H9 (cell line): ENCODE results near the gene ZKSCAN5. TPM values are rescaled to one million over a fixed set of nuclear protein-coding genes. Genes with fewer than 3 reads are reported as not detected.
"Not testable (repeated sequence)": the region's sequence is repeated elsewhere in the genome, so short reads cannot be mapped to it uniquely, and the experiment has no call there.

Experiments used
- DNase-seq: peaks from one replicate; pipeline ENCODE4 v3.0.0-alpha.2; 2017
- H2AFZ ChIP-seq: one replicate; pipeline ENCODE4 v1.6.1; 2013; ENCODE audit warnings: mild to moderate bottlenecking, low read length, control low read depth, moderate library complexity
- H2AK5ac ChIP-seq: 2 replicates; pipeline ENCODE4 v1.6.1; 2013; ENCODE audit warnings: low read length, control low read depth, mixed read lengths; ENCODE audit not compliant: insufficient read length
- H2BK120ac ChIP-seq: one replicate; pipeline ENCODE4 v1.6.1; 2013; ENCODE audit warnings: low read depth, mild to moderate bottlenecking, low read length, control low read depth, inconsistent platforms; ENCODE audit not compliant: poor library complexity, severe bottlenecking
- H2BK12ac ChIP-seq: 2 replicates; pipeline ENCODE4 v1.6.1; 2013; ENCODE audit warnings: low read length, control low read depth, mixed read lengths, low read depth; ENCODE audit not compliant: insufficient read length
- H2BK15ac ChIP-seq: 2 replicates; pipeline ENCODE4 v1.6.1; 2013; ENCODE audit warnings: low read depth, low read length, control low read depth
- H2BK20ac ChIP-seq: one replicate; pipeline ENCODE4 v1.6.1; 2013; ENCODE audit warnings: low read depth, mild to moderate bottlenecking, low read length, control low read depth, inconsistent platforms; ENCODE audit not compliant: poor library complexity, severe bottlenecking
- H2BK5ac ChIP-seq: 2 replicates; pipeline ENCODE4 v1.6.1; 2013; ENCODE audit warnings: low read length, control low read depth, mixed read lengths; ENCODE audit not compliant: insufficient read length
- H3K14ac ChIP-seq: 2 replicates; pipeline ENCODE4 v1.6.1; 2013; ENCODE audit warnings: low read length, control low read depth; ENCODE audit not compliant: insufficient read depth
- H3K18ac ChIP-seq: 2 replicates; pipeline ENCODE4 v1.6.1; 2013; ENCODE audit warnings: low read depth, mild to moderate bottlenecking, mixed read lengths, low read length, control low read depth; ENCODE audit not compliant: insufficient read length
- H3K23ac ChIP-seq: 2 replicates; pipeline ENCODE4 v1.6.1; 2013; ENCODE audit warnings: low read length, control low read depth, mixed read lengths, low read depth; ENCODE audit not compliant: insufficient read length
- H3K23me2 ChIP-seq: 2 replicates; pipeline ENCODE4 v1.6.1; 2013; ENCODE audit warnings: low read depth, mild to moderate bottlenecking, mixed read lengths, low read length, control low read depth; ENCODE audit not compliant: insufficient read length, poor library complexity, severe bottlenecking
- H3K27ac ChIP-seq: 2 replicates; pipeline ENCODE4 v1.5.1; 2013; ENCODE audit warnings: low read length, control low read depth, mixed read lengths, low read depth; ENCODE audit not compliant: insufficient read length
- H3K27me3 ChIP-seq: 2 replicates; pipeline ENCODE4 v1.6.1; 2013; ENCODE audit warnings: low read length, control low read depth, inconsistent platforms; ENCODE audit not compliant: insufficient read depth
- H3K4ac ChIP-seq: 2 replicates; pipeline ENCODE4 v1.6.1; 2013; ENCODE audit warnings: low read depth, mild to moderate bottlenecking, control low read depth, inconsistent platforms, low read length, moderate library complexity
- H3K4me1 ChIP-seq: 2 replicates; pipeline ENCODE4 v1.6.1; 2013; ENCODE audit warnings: low read length, control low read depth, inconsistent platforms; ENCODE audit not compliant: insufficient read depth
- H3K4me2 ChIP-seq: 2 replicates; pipeline ENCODE4 v1.6.1; 2013; ENCODE audit warnings: low read length, control low read depth, mixed read lengths; ENCODE audit not compliant: insufficient read length, insufficient read depth
- H3K56ac ChIP-seq: 2 replicates; pipeline ENCODE4 v1.6.1; 2013; ENCODE audit warnings: low read depth, mild to moderate bottlenecking, mixed read lengths, low read length, control low read depth; ENCODE audit not compliant: insufficient read length
- H3K79me1 ChIP-seq: 2 replicates; pipeline ENCODE4 v1.6.1; 2013; ENCODE audit warnings: low read depth, mild to moderate bottlenecking, moderate library complexity, low read length, control low read depth, inconsistent platforms; ENCODE audit not compliant: insufficient read depth, poor library complexity, severe bottlenecking
- H3K79me2 ChIP-seq: 2 replicates; pipeline ENCODE4 v1.6.1; 2013; ENCODE audit warnings: low read length, control low read depth, inconsistent platforms; ENCODE audit not compliant: insufficient read depth
- H3K9ac ChIP-seq: 2 replicates; pipeline ENCODE4 v1.6.1; 2013; ENCODE audit warnings: low read length, control low read depth, mixed read lengths; ENCODE audit not compliant: insufficient read length; ENCODE audit errors: extremely low read depth
- H3K9me3 ChIP-seq: one replicate; pipeline ENCODE4 v1.6.1; 2013; ENCODE audit warnings: low read depth, low read length, inconsistent platforms; ENCODE audit not compliant: control insufficient read depth
- H3T11ph ChIP-seq: one replicate; pipeline ENCODE4 v1.6.1; 2013; ENCODE audit warnings: mild to moderate bottlenecking, low read length, control low read depth, inconsistent platforms
- H4K20me1 ChIP-seq: one replicate; pipeline ENCODE4 v1.6.1; 2013; ENCODE audit not compliant: control insufficient read depth, insufficient read length, insufficient read depth
- H4K5ac ChIP-seq: 2 replicates; pipeline ENCODE4 v1.6.1; 2013; ENCODE audit warnings: low read depth, mild to moderate bottlenecking, mixed read lengths, low read length, control low read depth; ENCODE audit not compliant: insufficient read length
- H4K8ac ChIP-seq: replicated peaks from 2 replicates; pipeline ENCODE4 v1.6.1; 2013; ENCODE audit warnings: low read length, control low read depth, mixed read lengths, low read depth; ENCODE audit not compliant: insufficient read length
- H4K91ac ChIP-seq: 2 replicates; pipeline ENCODE4 v1.6.1; 2013; ENCODE audit warnings: low read depth, mild to moderate bottlenecking, moderate library complexity, mixed read lengths, low read length, control low read depth; ENCODE audit not compliant: insufficient read length
- H3K27ac Mint-ChIP-seq, 3 experiments: 2 replicates in 2 of 3; 3 replicates in 1 of 3; pipeline ENCODE4 v1.8.0; 2020 to 2021; ENCODE audit warnings: mixed read lengths in 3 of 3, mild to moderate bottlenecking in 1 of 3, moderate library complexity in 1 of 3
- H3K27me3 Mint-ChIP-seq: 2 replicates; pipeline ENCODE4 v1.8.0; 2021; ENCODE audit warnings: low read depth, mild to moderate bottlenecking, moderate library complexity, mixed read lengths
- H3K36me3 Mint-ChIP-seq, 3 experiments: 2 replicates in 2 of 3; 3 replicates in 1 of 3; pipeline ENCODE4 v1.8.0; 2020 to 2021; ENCODE audit warnings: low read depth in 3 of 3, mixed read lengths in 3 of 3; ENCODE audit not compliant: insufficient read depth in 1 of 3
- H3K4me1 Mint-ChIP-seq, 2 experiments: 2 replicates each; pipeline ENCODE4 v1.8.0; 2020; ENCODE audit warnings: mixed read lengths in 2 of 2
- H3K4me3 Mint-ChIP-seq, 2 experiments: 2 replicates in 1 of 2; 3 replicates in 1 of 2; pipeline ENCODE4 v1.8.0; 2020 to 2021; ENCODE audit warnings: mild to moderate bottlenecking in 2 of 2, mixed read lengths in 2 of 2, moderate library complexity in 1 of 2
- H3K9me3 Mint-ChIP-seq, 2 experiments: 2 replicates in 1 of 2; 3 replicates in 1 of 2; pipeline ENCODE4 v1.8.0; 2020; ENCODE audit warnings: mild to moderate bottlenecking in 2 of 2, mixed read lengths in 2 of 2, moderate library complexity in 1 of 2
- CTCF ChIP-seq: fragments of 200-600 bp; sonication (generic); conservative IDR thresholded peaks from 3 replicates; pipeline ENCODE4 v1.8.0; 2021; ENCODE audit warnings: antibody characterized with exemption, mild to moderate bottlenecking
- WGBS: extraction: QIAGEN DNeasy Blood & Tissue Kit; methylation state at CpG from one replicate; pipeline ENCODE4 v1.1.7; 2013; ENCODE audit warnings: missing lambda C conversion rate, low lambda C conversion rate, mixed read lengths; ENCODE audit not compliant: insufficient read length; ENCODE audit errors: extremely low coverage; 5-methylcytosine and 5-hydroxymethylcytosine counted together
- total RNA-seq: library from RNA; stranded (reverse); gene quantifications from 2 replicates; pipeline ENCODE4 v1.2.1, GENCODE V29; 2021

ZKSCAN5 gene
- total RNA-seq, 1 experiment from 2014 or later, result 16.6 TPM

DNA sequence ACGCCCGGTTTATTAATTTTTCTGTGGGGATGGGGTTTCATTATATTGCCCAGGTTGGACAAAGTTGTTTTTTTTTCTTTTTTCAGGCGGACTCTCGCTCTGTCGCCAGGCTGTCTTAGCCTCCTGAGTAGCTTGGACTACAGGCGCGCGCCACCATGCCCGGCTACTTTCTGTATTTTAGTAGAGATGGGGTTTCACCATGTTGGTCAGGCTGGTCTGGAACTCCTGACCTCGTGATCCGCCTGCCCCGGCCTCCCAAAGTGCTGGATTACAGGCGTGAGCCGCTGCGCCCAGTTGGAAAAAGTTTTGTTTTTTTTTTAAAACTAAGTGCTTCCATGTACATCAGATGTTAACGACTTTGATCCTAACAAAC is 3.8 kb upstream of the ZKSCAN5 start:
- peaks cover 16 to 25% of the 10 kb centered on the region in 2 experiments for H3K4me1 Mint-ChIP-seq
- Histone ChIP-seq H2AK5ac (no peak overlapping the region), H3K23ac (no peak overlapping the region), H3K4me2 (peak overlapping the region; percentile 98), H4K20me1 (no peaks in the 10 kb centered on the region), H4K91ac (no peak overlapping the region), H2BK20ac (no peak overlapping the region), H3K18ac (no peak overlapping the region), H2BK120ac (no peak overlapping the region), H2AFZ (no peak overlapping the region), H3T11ph (no peak overlapping the region), H3K56ac (no peak overlapping the region), H3K23me2 (peaks cover 16% of the 10 kb centered on the region), H2BK15ac (no peak overlapping the region), H3K79me1 (no peaks in the 10 kb centered on the region), H3K79me2 (peaks cover 17% of the 10 kb centered on the region), H3K4ac (no peak overlapping the region), H3K27ac (no peak overlapping the region), H3K27me3 (no peaks in the 10 kb centered on the region), H4K5ac (no peak overlapping the region), H2BK12ac (no peak overlapping the region), H4K8ac (no peak overlapping the region), H3K14ac (no peak overlapping the region), H3K9ac (peak overlapping the region; percentile 23), H2BK5ac (no peak overlapping the region), H3K9me3 (no peaks in the 10 kb centered on the region), H3K4me1 (peaks cover 4% of the 10 kb centered on the region; the same call in 1 of the 2 replicates)
- DNase-seq, result no peak
- no peak for TF ChIP-seq CTCF
- no CpG with 5 or more reads among the region's 16 CpGs for WGBS
- peak overlapping the region; percentile 98 for H3K4me3 Mint-ChIP-seq
- no peaks in the 10 kb centered on the region for H3K27me3 Mint-ChIP-seq
- peaks cover 21 to 28% (median 24%) of the 10 kb centered on the region in 3 experiments for H3K36me3 Mint-ChIP-seq
- peak overlapping the region; percentile 47 to 100 (median 93); a peak in 4 of 7 replicates for H3K27ac Mint-ChIP-seq
- peaks cover 0 to 3% of the 10 kb centered on the region in 2 experiments; a peak in 3 of 5 replicates for H3K9me3 Mint-ChIP-seq

DNA sequence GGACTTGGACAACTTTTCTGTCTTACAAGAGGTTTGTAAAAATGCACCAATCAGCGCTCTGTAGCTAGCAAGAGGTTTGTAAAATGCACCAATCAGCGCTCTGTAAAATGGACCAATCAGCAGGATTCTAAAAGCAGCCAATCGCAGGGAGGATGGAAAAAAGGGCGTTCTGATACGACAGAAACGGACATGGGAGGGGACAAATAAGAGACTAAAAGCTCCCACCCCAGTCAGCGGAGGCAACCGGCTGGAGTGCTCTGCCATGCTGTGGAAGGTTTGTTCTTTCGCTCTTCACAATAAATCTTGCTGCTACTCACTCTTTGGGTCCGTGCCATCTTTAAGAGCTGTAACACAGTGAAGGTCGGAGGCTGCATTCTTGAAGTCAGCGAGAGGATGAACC is 3.2 kb upstream of the ZKSCAN5 start:
- H3K79me1 ChIP-seq, H2BK20ac ChIP-seq, H3K23ac ChIP-seq, H2BK12ac ChIP-seq, H3K9ac ChIP-seq, H3K27me3 Mint-ChIP-seq, H3K27me3 ChIP-seq, H4K20me1 ChIP-seq, H3K27ac Mint-ChIP-seq, H2BK15ac ChIP-seq, H3K4me1 ChIP-seq, H3K9me3 Mint-ChIP-seq, H3K14ac ChIP-seq, H3K27ac ChIP-seq, H4K5ac ChIP-seq, H2AK5ac ChIP-seq, H4K8ac ChIP-seq, H2AFZ ChIP-seq, H2BK120ac ChIP-seq, H4K91ac ChIP-seq, H3K56ac ChIP-seq, H3T11ph ChIP-seq, H3K4ac ChIP-seq, H3K9me3 ChIP-seq, H2BK5ac ChIP-seq, H3K18ac ChIP-seq: not testable (repeated sequence)
- peaks cover 22 to 31% of the 10 kb centered on the region in 2 experiments for H3K4me1 Mint-ChIP-seq
- WGBS, result no CpG with 5 or more reads among the region's 12 CpGs
- peaks cover 21% of the 10 kb centered on the region for H3K79me2 ChIP-seq
- H3K4me3 Mint-ChIP-seq, result peak overlapping the region; percentile 98
- peak; percentile 46 for DNase-seq
- peaks cover 16 to 28% (median 20%) of the 10 kb centered on the region in 3 experiments for H3K36me3 Mint-ChIP-seq
- peaks cover 21% of the 10 kb centered on the region for H3K23me2 ChIP-seq
- peak overlapping the region; percentile 98 for H3K4me2 ChIP-seq
